ENCODE results near the gene STIL. TPM values are rescaled to one million over a fixed set of nuclear protein-coding genes. Genes with fewer than 3 reads are reported as not detected.

The STIL gene
- total and polyA plus RNA-seq, 2 of the 13 experiments (the other 11 are each of a cell fraction or from before 2014, with no cell fraction given), result 13.7 to 18.6 TPM

- TF ChIP-seq, protein P1, sequence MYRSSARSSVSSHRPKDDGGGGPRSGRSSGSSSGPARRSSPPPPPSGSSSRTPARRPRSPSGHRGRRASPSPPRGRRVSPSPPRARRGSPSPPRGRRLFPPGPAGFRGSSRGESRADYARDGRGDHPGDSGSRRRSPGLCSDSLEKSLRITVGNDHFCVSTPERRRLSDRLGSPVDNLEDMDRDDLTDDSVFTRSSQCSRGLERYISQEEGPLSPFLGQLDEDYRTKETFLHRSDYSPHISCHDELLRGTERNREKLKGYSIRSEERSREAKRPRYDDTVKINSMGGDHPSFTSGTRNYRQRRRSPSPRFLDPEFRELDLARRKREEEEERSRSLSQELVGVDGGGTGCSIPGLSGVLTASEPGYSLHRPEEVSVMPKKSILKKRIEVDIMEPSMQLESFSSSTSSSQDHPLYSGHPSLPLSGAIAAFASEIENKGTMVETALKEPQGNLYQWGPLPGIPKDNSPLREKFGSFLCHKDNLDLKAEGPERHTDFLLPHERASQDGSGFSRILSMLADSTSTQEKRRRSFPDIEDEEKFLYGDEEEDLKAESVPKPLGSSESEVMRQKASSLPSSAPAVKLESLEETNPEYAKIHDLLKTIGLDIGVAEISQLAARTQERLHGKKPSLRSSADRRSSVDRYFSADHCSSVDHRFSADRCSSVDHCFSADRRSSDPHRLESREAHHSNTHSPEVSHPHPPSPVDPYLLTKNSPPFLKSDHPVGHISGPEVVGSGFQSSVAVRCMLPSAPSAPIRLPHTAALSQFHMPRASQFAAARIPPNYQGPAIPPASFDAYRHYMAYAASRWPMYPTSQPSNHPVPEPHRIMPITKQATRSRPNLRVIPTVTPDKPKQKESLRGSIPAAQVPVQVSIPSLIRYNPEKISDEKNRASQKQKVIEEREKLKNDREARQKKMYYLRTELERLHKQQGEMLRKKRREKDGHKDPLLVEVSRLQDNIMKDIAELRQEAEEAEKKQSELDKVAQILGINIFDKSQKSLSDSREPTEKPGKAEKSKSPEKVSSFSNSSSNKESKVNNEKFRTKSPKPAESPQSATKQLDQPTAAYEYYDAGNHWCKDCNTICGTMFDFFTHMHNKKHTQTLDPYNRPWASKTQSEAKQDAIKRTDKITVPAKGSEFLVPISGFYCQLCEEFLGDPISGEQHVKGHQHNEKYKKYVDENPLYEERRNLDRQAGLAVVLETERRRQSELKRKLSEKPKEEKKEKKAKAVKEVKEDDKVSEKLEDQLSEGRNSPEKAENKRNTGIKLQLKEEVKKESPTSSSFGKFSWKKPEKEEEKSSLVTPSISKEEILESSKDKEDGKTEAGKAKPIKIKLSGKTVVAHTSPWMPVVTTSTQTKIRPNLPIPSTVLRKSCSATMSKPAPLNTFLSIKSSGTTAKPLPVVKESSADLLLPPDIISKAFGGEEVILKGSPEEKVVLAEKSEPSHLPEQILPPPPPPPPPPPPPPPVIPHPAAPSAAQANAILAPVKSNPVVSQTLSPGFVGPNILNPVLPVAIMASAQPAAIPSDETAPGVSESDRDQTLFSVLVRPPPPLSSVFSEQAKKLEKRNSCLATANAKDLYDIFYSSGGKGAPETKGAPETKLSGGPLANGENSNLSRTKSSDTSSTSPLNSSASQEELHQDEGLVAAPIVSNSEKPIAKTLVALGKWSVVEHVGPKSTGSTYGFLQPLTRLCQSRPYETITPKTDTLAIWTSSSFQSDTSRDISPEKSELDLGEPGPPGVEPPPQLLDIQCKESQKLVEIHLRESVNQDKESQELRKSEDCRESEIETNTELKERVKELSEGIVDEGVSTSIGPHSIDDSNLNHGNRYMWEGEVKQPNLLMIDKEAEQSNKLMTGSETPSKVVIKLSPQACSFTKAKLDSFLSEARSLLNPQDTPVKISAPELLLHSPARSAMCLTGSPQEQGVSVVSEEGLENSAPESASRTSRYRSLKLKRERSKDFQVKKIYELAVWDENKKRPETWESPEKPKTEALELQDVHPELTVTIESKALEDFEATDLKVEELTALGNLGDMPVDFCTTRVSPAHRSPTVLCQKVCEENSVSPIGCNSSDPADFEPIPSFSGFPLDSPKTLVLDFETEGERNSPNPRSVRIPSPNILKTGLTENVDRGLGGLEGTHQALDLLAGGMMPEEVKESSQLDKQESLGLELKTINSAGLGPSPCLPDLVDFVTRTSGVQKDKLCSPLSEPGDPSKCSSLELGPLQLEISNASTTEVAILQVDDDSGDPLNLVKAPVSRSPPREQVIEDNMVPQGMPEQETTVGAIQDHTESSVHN (CRISPR knock-in tag; IDR thresholded peaks at IDR 0.05), result no peak
- TF ChIP-seq, protein P2, sequence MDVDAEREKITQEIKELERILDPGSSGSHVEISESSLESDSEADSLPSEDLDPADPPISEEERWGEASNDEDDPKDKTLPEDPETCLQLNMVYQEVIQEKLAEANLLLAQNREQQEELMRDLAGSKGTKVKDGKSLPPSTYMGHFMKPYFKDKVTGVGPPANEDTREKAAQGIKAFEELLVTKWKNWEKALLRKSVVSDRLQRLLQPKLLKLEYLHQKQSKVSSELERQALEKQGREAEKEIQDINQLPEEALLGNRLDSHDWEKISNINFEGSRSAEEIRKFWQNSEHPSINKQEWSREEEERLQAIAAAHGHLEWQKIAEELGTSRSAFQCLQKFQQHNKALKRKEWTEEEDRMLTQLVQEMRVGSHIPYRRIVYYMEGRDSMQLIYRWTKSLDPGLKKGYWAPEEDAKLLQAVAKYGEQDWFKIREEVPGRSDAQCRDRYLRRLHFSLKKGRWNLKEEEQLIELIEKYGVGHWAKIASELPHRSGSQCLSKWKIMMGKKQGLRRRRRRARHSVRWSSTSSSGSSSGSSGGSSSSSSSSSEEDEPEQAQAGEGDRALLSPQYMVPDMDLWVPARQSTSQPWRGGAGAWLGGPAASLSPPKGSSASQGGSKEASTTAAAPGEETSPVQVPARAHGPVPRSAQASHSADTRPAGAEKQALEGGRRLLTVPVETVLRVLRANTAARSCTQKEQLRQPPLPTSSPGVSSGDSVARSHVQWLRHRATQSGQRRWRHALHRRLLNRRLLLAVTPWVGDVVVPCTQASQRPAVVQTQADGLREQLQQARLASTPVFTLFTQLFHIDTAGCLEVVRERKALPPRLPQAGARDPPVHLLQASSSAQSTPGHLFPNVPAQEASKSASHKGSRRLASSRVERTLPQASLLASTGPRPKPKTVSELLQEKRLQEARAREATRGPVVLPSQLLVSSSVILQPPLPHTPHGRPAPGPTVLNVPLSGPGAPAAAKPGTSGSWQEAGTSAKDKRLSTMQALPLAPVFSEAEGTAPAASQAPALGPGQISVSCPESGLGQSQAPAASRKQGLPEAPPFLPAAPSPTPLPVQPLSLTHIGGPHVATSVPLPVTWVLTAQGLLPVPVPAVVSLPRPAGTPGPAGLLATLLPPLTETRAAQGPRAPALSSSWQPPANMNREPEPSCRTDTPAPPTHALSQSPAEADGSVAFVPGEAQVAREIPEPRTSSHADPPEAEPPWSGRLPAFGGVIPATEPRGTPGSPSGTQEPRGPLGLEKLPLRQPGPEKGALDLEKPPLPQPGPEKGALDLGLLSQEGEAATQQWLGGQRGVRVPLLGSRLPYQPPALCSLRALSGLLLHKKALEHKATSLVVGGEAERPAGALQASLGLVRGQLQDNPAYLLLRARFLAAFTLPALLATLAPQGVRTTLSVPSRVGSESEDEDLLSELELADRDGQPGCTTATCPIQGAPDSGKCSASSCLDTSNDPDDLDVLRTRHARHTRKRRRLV (CRISPR knock-in tag; IDR thresholded peaks at IDR 0.05), result 0 out of 2 replicates have a peak, but pooled peaks have one; percentile 45
- TF ChIP-seq TFE3 (CRISPR knock-in tag; IDR thresholded peaks at IDR 0.05) (0 out of 2 replicates have a peak, but pooled peaks have one; percentile 19), NFIC (IDR thresholded peaks at IDR 0.05; ENCODE audit: low read length) (no peak), DR1 (CRISPR knock-in tag; IDR thresholded peaks at IDR 0.05) (peak; percentile 49; the same call in 1 of the 2 replicates), AHDC1 (CRISPR knock-in tag; IDR thresholded peaks at IDR 0.05; ENCODE audit: borderline replicate concordance) (no peak)
These were observed 20.2 kb upstream of the STIL start (continued) for GRCh38 chr1:47333922-47334764.

Data from HepG2 (cell line).